Spleen (tissue), 11 donors: Measurements from ENCODE around the gene REEP3. TPM values are rescaled to one million over a fixed set of nuclear protein-coding genes. Genes with fewer than 3 reads are reported as not detected.

Source experiments
- DNase-seq: peaks from one replicate; pipeline ENCODE4 v3.0.0-alpha.2; 2020
- H3K27ac ChIP-seq, 8 donors: fragments of 200-600 bp; sonication (generic) in 7 of 8; 1 replicate in 4 of 8; 2 replicates in 4 of 8; pipeline versions ENCODE4 v1.5.0 to v1.8.0; 2016 to 2021; ENCODE audit warnings: inconsistent platforms in 4 of 8, mild to moderate bottlenecking in 4 of 8, moderate library complexity in 1 of 8
- H3K27me3 ChIP-seq, 7 donors: fragments of 200-600 bp; sonication (generic) in 6 of 7; replicated peaks in 1 of 7; 1 replicate in 4 of 7; 2 replicates in 3 of 7; pipeline versions ENCODE4 v1.5.0 to v1.8.0; 2016 to 2021; ENCODE audit warnings: inconsistent platforms in 3 of 7, mild to moderate bottlenecking in 1 of 7
- H3K36me3 ChIP-seq, 6 donors: fragments of 200-600 bp; sonication (generic) in 5 of 6; 1 replicate in 4 of 6; 2 replicates in 2 of 6; pipeline versions ENCODE4 v1.5.0 to v1.8.0; 2016 to 2021; ENCODE audit warnings: inconsistent platforms in 2 of 6
- H3K4me1 ChIP-seq, 6 donors: fragments of 200-600 bp; sonication (generic) in 5 of 6; 1 replicate in 3 of 6; 2 replicates in 3 of 6; pipeline versions ENCODE4 v1.5.0 to v1.8.0; 2016 to 2021; ENCODE audit warnings: inconsistent platforms in 3 of 6
- H3K4me3 ChIP-seq, 8 donors: fragments of 200-600 bp; sonication (generic) in 7 of 8; 1 replicate in 4 of 8; 2 replicates in 4 of 8; pipeline versions ENCODE4 v1.5.0 to v1.8.0; 2016 to 2021; ENCODE audit warnings: inconsistent platforms in 4 of 8, mild to moderate bottlenecking in 4 of 8, moderate library complexity in 2 of 8
- H3K9me3 ChIP-seq, 8 donors: fragments of 200-600 bp; sonication (generic) in 7 of 8; 1 replicate in 4 of 8; 2 replicates in 4 of 8; pipeline versions ENCODE4 v1.5.0 to v1.8.0; 2016 to 2021; ENCODE audit warnings: inconsistent platforms in 4 of 8
- POLR2A ChIP-seq, 3 donors: fragments of 450-650 bp; IDR thresholded peaks; one replicate each; pipeline ENCODE4 v1.5.1; 2017; ENCODE audit warnings: antibody characterized with exemption in 3 of 3, mild to moderate bottlenecking in 1 of 3
- POLR2AphosphoS5 ChIP-seq, 3 donors: sonication (generic); formaldehyde crosslinking; IDR thresholded peaks; one replicate each; pipeline ENCODE4 v1.5.1; 2017; ENCODE audit warnings: antibody characterized with exemption in 3 of 3
- WGBS, 5 donors: extraction: QIAGEN DNeasy Blood & Tissue Kit in 3 of 5; methylation state at CpG; one replicate each; pipeline versions ENCODE4 v1.1.5 to v1.1.7; 2013 to 2018; 5-methylcytosine and 5-hydroxymethylcytosine counted together
- intact Hi-C: fragments of 100-400 bp; cut with DNase I; formaldehyde crosslinking; loops from one replicate; pipeline ENCODE4 v1.15.0; 2023; ENCODE audit warnings: low total_unique reads
- polyA plus RNA-seq, 3 donors: library from polyadenylated mRNA; stranded (reverse); fragments of 200-250 nt; gene quantifications; one replicate each; pipeline ENCODE4 v1.2.1, GENCODE V29; 2013
- small RNA-seq, 4 donors: library from RNA; depleted of rRNA; stranded (forward); fragments of <200 nt; gene quantifications; one replicate each; pipeline ENCODE3, GENCODE V24; 2016
- total RNA-seq, 7 donors: library from RNA; depleted of rRNA in 3 of 7; stranded (reverse); fragments of >200 nt in 3 of 7; fragmentation: NEBNext Ultra II Directional in 4 of 7; extraction: Animal tissue kit (Norgen Biotek cat#: 25700) in 4 of 7; gene quantifications; one replicate each; pipeline versions ENCODE4 v1.1.0 to v1.2.1, GENCODE V29; 2016 to 2021
- TF ChIP-seq, protein P1 (sequence below), 11 experiments: fragments of 200-600 bp in 7 of 11; fragments of 450-650 bp in 4 of 11; sonication (generic) in 4 of 11; IDR thresholded peaks in 8 of 11; conservative IDR thresholded peaks in 3 of 11; 1 replicate in 7 of 11; 2 replicates in 4 of 11; pipeline versions ENCODE4 v1.4.0 to v1.8.0; 2016 to 2021; ENCODE audit warnings: antibody characterized with exemption in 11 of 11, inconsistent platforms in 4 of 11, mild to moderate bottlenecking in 1 of 11
- donor health status: healthy with polysubstance abuse.
- donor health status: DM: no; HTN: no; CAD: no; lungs with moderate emphysema.
- donor health status: DM: no; HTN: no; CAD: no.
- donor health status: Bipolar disorder and iron deficiency.
- donor health status: healthy.
- donor health status: DM: no; HTN: no; CAD: no.
- donor health status: DM: yes; HTN: yes; CAD: no.

The REEP3 gene
- total and polyA plus RNA-seq, 10 donors, result 4.0 to 46.5 (median 22.1) TPM

DNA sequence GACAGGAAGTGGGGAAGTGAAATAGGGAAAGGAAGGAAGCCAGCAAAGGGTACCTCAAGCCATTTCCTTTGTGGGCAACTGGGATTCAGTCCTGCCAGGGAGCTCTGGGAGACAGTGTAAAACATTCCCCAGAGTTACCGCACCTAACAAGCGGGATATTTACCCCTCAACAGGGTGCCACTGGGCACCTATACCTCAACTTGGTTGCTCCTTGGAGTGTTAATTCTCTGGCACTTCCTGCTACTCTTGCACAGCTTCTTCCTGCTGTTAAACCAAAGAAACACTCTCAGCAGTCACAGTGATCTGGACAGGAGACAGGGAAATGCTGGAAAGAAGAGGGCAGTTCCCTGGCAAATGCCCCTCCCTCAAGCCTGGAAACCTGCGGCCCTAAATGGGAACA, 151.3 kb downstream of the REEP3 start:
- intact Hi-C loops, result no loop called here
- no peaks in the 10 kb centered on the region for H3K36me3 ChIP-seq
- TF ChIP-seq POLR2AphosphoS5 (IDR thresholded peaks at IDR 0.05) (no peak), POLR2A (IDR thresholded peaks at IDR 0.05) (no peak)
- TF ChIP-seq, protein P1, sequence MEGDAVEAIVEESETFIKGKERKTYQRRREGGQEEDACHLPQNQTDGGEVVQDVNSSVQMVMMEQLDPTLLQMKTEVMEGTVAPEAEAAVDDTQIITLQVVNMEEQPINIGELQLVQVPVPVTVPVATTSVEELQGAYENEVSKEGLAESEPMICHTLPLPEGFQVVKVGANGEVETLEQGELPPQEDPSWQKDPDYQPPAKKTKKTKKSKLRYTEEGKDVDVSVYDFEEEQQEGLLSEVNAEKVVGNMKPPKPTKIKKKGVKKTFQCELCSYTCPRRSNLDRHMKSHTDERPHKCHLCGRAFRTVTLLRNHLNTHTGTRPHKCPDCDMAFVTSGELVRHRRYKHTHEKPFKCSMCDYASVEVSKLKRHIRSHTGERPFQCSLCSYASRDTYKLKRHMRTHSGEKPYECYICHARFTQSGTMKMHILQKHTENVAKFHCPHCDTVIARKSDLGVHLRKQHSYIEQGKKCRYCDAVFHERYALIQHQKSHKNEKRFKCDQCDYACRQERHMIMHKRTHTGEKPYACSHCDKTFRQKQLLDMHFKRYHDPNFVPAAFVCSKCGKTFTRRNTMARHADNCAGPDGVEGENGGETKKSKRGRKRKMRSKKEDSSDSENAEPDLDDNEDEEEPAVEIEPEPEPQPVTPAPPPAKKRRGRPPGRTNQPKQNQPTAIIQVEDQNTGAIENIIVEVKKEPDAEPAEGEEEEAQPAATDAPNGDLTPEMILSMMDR (IDR thresholded peaks at IDR 0.05 in 8 of 11, conservative IDR thresholded peaks at IDR 0.05 in 3 of 11), result no peak
- peaks cover under 1 to 42% (median 20%) of the 10 kb centered on the region in 6 donors for H3K4me1 ChIP-seq
- no peak overlapping the region for H3K4me3 ChIP-seq
- no peaks in the 10 kb centered on the region for H3K9me3 ChIP-seq
- DNase-seq, result no peak
- peak overlapping the region in 3 of 8 donors; percentile 36 to 77 (median 72) for H3K27ac ChIP-seq
- H3K27me3 ChIP-seq, result no peaks in the 10 kb centered on the region
- WGBS, 5 donors, result 76 to 89% (median 82%) methylated on average over 3 of the region's 3 CpGs

GRCh38 chr10:63673246-63673645, 152.0 kb downstream of the REEP3 start:
- TF ChIP-seq, protein P1 (IDR thresholded peaks at IDR 0.05 in 8 of 11, conservative IDR thresholded peaks at IDR 0.05 in 3 of 11), result no peak
- TF ChIP-seq POLR2A (IDR thresholded peaks at IDR 0.05), result no peak
- no peak for TF ChIP-seq POLR2AphosphoS5 (IDR thresholded peaks at IDR 0.05)
- 79 to 91% (median 82%) methylated on average over 7 of the region's 7 CpGs for WGBS, 5 donors
- intact Hi-C loops, result no loop called here
- H3K27me3 ChIP-seq, result no peaks in the 10 kb centered on the region
- H3K27ac ChIP-seq, result no peak overlapping the region
- no peak overlapping the region for H3K4me3 ChIP-seq
- H3K4me1 ChIP-seq, result peaks cover 0 to 39% (median 18%) of the 10 kb centered on the region in 6 donors
- no peaks in the 10 kb centered on the region for H3K9me3 ChIP-seq
- no peak for DNase-seq
- H3K36me3 ChIP-seq, result no peaks in the 10 kb centered on the region

GRCh38 chr10:63673846-63674245, 152.6 kb downstream of the REEP3 start:
- no peak for DNase-seq

More at GRCh38 chr10:63673846-63674245, 152.6 kb downstream of the REEP3 start:
- Histone ChIP-seq H3K4me1 (peaks cover 0 to 39% (median 18%) of the 10 kb centered on the region in 6 donors), H3K36me3 (no peaks in the 10 kb centered on the region), H3K27ac (no peak overlapping the region), H3K4me3 (no peak overlapping the region), H3K9me3 (no peaks in the 10 kb centered on the region), H3K27me3 (no peaks in the 10 kb centered on the region)
- intact Hi-C loops, result no loop called here
- TF ChIP-seq, protein P1 (IDR thresholded peaks at IDR 0.05 in 8 of 11, conservative IDR thresholded peaks at IDR 0.05 in 3 of 11), result no peak
- TF ChIP-seq POLR2AphosphoS5 (IDR thresholded peaks at IDR 0.05) (no peak), POLR2A (IDR thresholded peaks at IDR 0.05) (no peak)

Small RNAs within 50 kb of the gene (small RNA-seq; reads per million reads assigned to genes)
- 0 reads per million in 4 donors for gene AC022022.1

Other genes starting within 250 kb of the REEP3 start
- gene JMJD1C, start 55.4 kb upstream of the REEP3 start, total RNA-seq, result 100 to 1,000 TPM; 125 to 272 (median 162) TPM
- gene JMJD1C, start 55.4 kb upstream of the REEP3 start, polyA plus RNA-seq, result 10 to 100 TPM; 54.3 to 79.5 (median 62.8) TPM